ENCODE results near the gene OR2A12.
"Not testable (repeated sequence)": the region's sequence is repeated elsewhere in the genome, so short reads cannot be mapped to it uniquely, and the experiment has no call there.

The OR2A12 gene

GRCh38 chr7:144118341-144118740 lies 32.3 kb downstream of the OR2A12 start:
- no peak for DNase-seq

GRCh38 chr7:144122876-144123275 lies 36.8 kb downstream of the OR2A12 start, which contains the start of gene OR2A14:
TSS of gene OR2A14 (plus strand) at chr7:144123176. CDS start at chr7:144129113, 5,937 bp downstream.
- no peak for DNase-seq

GRCh38 chr7:144127714-144128334 lies 41.7 kb downstream of the OR2A12 start:
- peak in 31 of 58 donors; percentile 0 to 60 (median 9) for DNase-seq

DNA sequence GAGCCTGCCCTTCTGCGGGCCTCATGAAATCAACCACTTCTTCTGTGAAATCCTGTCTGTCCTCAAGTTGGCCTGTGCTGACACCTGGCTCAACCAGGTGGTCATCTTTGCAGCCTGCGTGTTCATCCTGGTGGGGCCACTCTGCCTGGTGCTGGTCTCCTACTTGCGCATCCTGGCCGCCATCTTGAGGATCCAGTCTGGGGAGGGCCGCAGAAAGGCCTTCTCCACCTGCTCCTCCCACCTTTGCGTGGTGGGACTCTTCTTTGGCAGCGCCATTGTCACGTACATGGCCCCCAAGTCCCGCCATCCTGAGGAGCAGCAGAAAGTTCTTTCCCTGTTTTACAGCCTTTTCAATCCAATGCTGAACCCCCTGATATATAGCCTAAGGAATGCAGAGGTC lies 43.5 kb downstream of the OR2A12 start:
- DNase-seq, result not testable (repeated sequence)

- DNase-seq, result no peak
These were observed 44.7 kb downstream of the OR2A12 start for GRCh38 chr7:144130730-144131129.

DNA sequence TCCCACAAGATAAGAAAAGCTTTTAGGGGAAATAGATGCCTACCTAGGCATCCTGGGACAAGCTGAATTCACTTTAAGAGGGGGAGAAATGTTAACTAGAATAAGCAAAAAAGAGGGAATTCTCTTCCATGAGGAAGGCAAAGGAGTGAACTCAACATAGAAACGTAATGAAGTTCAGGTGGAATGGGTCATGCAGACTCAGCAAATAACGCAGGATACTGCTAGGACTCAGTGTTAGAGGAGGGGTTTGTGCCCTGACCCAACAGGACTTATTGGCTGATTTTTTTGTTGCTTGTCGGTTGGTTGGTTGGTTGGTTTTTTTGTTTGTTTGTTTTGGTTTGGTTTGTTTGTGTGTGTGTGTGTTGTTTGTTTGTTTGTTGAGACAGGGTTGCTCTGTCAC lies 46.2 kb downstream of the OR2A12 start:
- DNase-seq, result no peak

DNA sequence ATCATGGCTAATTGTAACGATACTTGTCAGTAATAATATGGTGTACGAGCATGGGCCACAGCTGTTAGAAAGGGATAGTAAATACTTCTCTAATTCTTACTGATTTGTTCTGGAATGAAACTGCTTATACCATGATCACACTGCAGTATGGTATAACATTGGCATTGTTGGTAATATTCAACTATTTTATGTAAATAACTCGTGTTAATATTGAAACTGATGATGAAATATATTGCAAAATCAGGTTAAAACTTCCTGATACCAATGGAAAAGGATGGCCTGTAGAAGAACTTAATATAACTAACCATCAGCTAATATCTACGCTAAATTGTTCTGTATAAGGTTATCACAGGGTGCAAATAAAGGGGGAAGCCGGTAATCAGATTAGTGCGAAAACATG lies 47.2 kb downstream of the OR2A12 start:
- no peak for DNase-seq

- no peak for DNase-seq
These were observed 48.0 kb downstream of the OR2A12 start for GRCh38 chr7:144134116-144134515.

DNA sequence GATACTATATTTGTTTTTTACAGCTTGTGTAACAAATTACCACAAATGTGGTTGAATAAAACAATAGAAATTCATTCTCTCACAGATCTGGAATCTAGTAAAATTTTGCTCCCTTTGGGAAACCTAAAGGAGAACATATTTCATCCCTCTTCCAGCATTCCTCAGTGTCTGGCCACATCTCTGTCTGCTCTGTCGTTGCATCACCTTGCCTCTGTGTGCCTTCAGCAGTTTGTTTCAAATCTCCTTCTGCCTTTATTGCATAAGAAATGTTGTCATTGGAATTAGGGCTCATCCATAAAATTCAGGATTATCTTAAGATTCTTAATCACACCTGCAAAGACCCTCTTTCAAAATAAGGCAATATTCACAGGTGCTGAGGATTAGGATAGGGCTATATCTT lies 51.4 kb downstream of the OR2A12 start:
- no peak for DNase-seq

DNA sequence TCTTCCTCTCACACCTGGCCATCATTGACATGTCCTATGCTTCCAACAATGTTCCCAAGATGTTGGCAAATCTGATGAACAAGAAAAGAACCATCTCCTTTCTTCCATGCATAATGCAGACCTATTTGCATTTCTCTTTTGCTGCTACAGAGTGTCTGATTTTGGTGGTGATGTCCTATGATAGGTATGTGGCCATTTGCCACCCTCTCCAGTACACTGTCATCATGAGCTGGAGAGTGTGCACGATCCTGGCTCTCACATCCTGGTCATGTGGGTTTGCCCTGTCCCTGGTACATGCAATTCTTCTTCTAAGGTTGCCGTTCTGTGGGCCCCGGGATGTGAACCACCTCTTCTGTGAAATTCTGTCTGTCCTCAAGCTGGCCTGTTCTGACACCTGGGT lies 56.1 kb downstream of the OR2A12 start:
- DNase-seq, result no peak

GRCh38 chr7:144144426-144144825 lies 58.3 kb downstream of the OR2A12 start:
- no peak for DNase-seq

DNA sequence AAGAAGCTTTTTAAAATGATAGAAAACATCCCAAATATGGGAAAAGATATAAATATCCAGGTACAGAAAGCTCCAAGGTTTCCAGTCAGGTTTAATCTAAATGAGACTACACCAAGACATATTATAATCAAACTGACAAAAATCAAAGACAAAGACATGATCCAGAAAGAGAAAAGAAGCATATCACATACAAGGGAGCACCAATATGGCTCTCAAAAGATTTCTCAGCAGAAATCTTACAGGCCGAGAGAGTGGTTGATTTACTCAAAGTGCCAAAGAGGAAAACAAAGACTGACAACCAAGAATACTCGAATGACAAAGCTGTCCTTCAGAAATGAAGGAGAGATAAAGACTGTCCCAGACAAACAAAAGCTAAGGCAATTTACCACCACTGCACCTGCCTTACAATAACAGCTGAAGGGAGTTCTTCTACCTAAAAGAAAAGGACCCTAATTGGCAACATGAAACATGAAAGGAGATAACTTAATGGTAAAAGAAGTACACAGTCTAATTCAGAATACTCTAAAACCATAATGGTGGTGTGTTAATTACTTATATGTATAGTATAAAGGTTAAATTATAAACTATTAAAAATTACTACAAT lies 62.2 kb downstream of the OR2A12 start:
- DNase-seq, result no peak

Data from anterior cingulate cortex (tissue), 58 donors.